ENCODE results near the gene BMP10.

Gene BMP10

GRCh38 chr2:68908392-68908970 is 37.3 kb upstream of the BMP10 start:
- DNase-seq (ENCODE audit: low read depth) = peak; percentile 88
- TF ChIP-seq CTCF (IDR thresholded peaks at IDR 0.05; ENCODE audit: insufficient read depth, low read depth, low read length, missing control alignments) = no peak
- H3K4me3 ChIP-seq (ENCODE audit: low read length) = no peak overlapping the region

- DNase-seq (ENCODE audit: low read depth) = no peak
- H3K4me3 ChIP-seq (ENCODE audit: low read length) = no peak overlapping the region
- no peak for TF ChIP-seq CTCF (IDR thresholded peaks at IDR 0.05; ENCODE audit: insufficient read depth, low read depth, low read length, missing control alignments)
Observed at GRCh38 chr2:68907920-68908253, 36.7 kb upstream of the BMP10 start.

- no peak overlapping the region for H3K4me3 ChIP-seq (ENCODE audit: low read length)
- TF ChIP-seq CTCF (IDR thresholded peaks at IDR 0.05; ENCODE audit: insufficient read depth, low read depth, low read length, missing control alignments) = no peak
- peak; percentile 32 for DNase-seq (ENCODE audit: low read depth)
Observed at GRCh38 chr2:68907232-68907919, 36.2 kb upstream of the BMP10 start.

GRCh38 chr2:68906716-68907115 is 35.5 kb upstream of the BMP10 start:
- H3K4me3 ChIP-seq (ENCODE audit: low read length) = no peak overlapping the region
- TF ChIP-seq CTCF (IDR thresholded peaks at IDR 0.05; ENCODE audit: insufficient read depth, low read depth, low read length, missing control alignments) = no peak
- DNase-seq (ENCODE audit: low read depth) = no peak

GRCh38 chr2:68905116-68905515 is 33.9 kb upstream of the BMP10 start:
- no peak for DNase-seq (ENCODE audit: low read depth)
- no peak overlapping the region for H3K4me3 ChIP-seq (ENCODE audit: low read length)
- TF ChIP-seq CTCF (IDR thresholded peaks at IDR 0.05; ENCODE audit: insufficient read depth, low read depth, low read length, missing control alignments) = no peak

GRCh38 chr2:68901561-68901960 is 30.4 kb upstream of the BMP10 start:
- TF ChIP-seq CTCF (IDR thresholded peaks at IDR 0.05; ENCODE audit: insufficient read depth, low read depth, low read length, missing control alignments) = no peak
- no peak overlapping the region for H3K4me3 ChIP-seq (ENCODE audit: low read length)
- DNase-seq (ENCODE audit: low read depth) = no peak

- H3K4me3 ChIP-seq (ENCODE audit: low read length) = no peak overlapping the region
- no peak for TF ChIP-seq CTCF (IDR thresholded peaks at IDR 0.05; ENCODE audit: insufficient read depth, low read depth, low read length, missing control alignments)
- DNase-seq (ENCODE audit: low read depth) = peak; percentile 28
Observed at GRCh38 chr2:68901199-68901514, 30.0 kb upstream of the BMP10 start.

Data from epithelial cell of esophagus (primary cell).